Measurements from ENCODE around the gene TPPP2. TPM values are rescaled to one million over a fixed set of nuclear protein-coding genes. Genes with fewer than 3 reads are reported as not detected.

The TPPP2 gene
- total RNA-seq, 2 experiments from 2014 or later: not detected

GRCh38 chr14:21049271-21049673 lies 19.3 kb downstream of the TPPP2 start:
- H3K36me3 Mint-ChIP-seq (ENCODE audit: low read depth): no peaks in the 10 kb centered on the region
- TF ChIP-seq CTCF (IDR thresholded peaks at IDR 0.05): no peak
- peaks cover 8% of the 10 kb centered on the region for H3K4me1 Mint-ChIP-seq (ENCODE audit: low read depth)

GRCh38 chr14:21050597-21050996 lies 20.6 kb downstream of the TPPP2 start:
- Mint-ChIP-seq H3K4me1 (ENCODE audit: low read depth) (no peaks in the 10 kb centered on the region), H3K27ac (no peak overlapping the region), H3K27me3 (peaks cover 16% of the 10 kb centered on the region), H3K9me3 (no peaks in the 10 kb centered on the region), H3K36me3 (ENCODE audit: low read depth) (no peaks in the 10 kb centered on the region), H3K4me3 (no peak overlapping the region)
- Histone ChIP-seq H3K36me3 (ENCODE audit: insufficient read depth, low read length) (no peaks in the 10 kb centered on the region), H3K27ac (ENCODE audit: low read depth in 1 of 2, low read length in 2 of 2) (no peak overlapping the region), H3K27me3 (ENCODE audit: control insufficient read depth in 1 of 2, insufficient read depth in 2 of 2, low read length in 2 of 2) (no peaks in the 10 kb centered on the region), H3K4me3 (ENCODE audit: low read length) (no peak overlapping the region), H3K4me1 (ENCODE audit: insufficient read depth, low read length) (no peaks in the 10 kb centered on the region), H3K9me3 (ENCODE audit: control insufficient read depth in 1 of 2, insufficient read depth in 1 of 2, low read length in 2 of 2) (no peaks in the 10 kb centered on the region)
- POLR2A ChIA-PET: no interaction called here
- DNase-seq (no peak), ATAC-seq (ENCODE audit: poor library complexity) (no peak)
- intact Hi-C loops (cut with DNase I, micrococcal nuclease): no loop called here
- CTCF ChIA-PET: no interaction called here
- no peak for TF ChIP-seq CTCF (IDR thresholded peaks at IDR 0.05)

More at GRCh38 chr14:21049271-21049673, 19.3 kb downstream of the TPPP2 start:
- ChIA-PET POLR2A (no interaction called here), CTCF (interaction anchor here (1.9 kb wide), 1 partner anchor 35 kb away, joined by 8 read pairs; no protein-coding TSS in a partner anchor)
- no peak overlapping the region for H3K4me3 ChIP-seq (ENCODE audit: low read length)
- no peak overlapping the region for H3K4me3 Mint-ChIP-seq
- H3K9me3 ChIP-seq (ENCODE audit: control insufficient read depth in 1 of 2, insufficient read depth in 1 of 2, low read length in 2 of 2): no peaks in the 10 kb centered on the region
- H3K36me3 ChIP-seq (ENCODE audit: insufficient read depth, low read length): no peaks in the 10 kb centered on the region
- no peak overlapping the region for H3K27ac ChIP-seq (ENCODE audit: low read depth in 1 of 2, low read length in 2 of 2)
- peaks cover 7% of the 10 kb centered on the region for H3K4me1 ChIP-seq (ENCODE audit: insufficient read depth, low read length)
- H3K27me3 Mint-ChIP-seq: peaks cover 16% of the 10 kb centered on the region
- DNase-seq (no peak), ATAC-seq (ENCODE audit: poor library complexity) (no peak)
- H3K27me3 ChIP-seq (ENCODE audit: control insufficient read depth in 1 of 2, insufficient read depth in 2 of 2, low read length in 2 of 2): no peaks in the 10 kb centered on the region
- H3K9me3 Mint-ChIP-seq: no peaks in the 10 kb centered on the region
- H3K27ac Mint-ChIP-seq: no peak overlapping the region
- intact Hi-C loops (cut with DNase I, micrococcal nuclease): no loop called here

- DNase-seq (no peak), ATAC-seq (ENCODE audit: poor library complexity) (no peak)
- Histone ChIP-seq H3K36me3 (ENCODE audit: insufficient read depth, low read length) (no peaks in the 10 kb centered on the region), H3K27me3 (ENCODE audit: control insufficient read depth in 1 of 2, insufficient read depth in 2 of 2, low read length in 2 of 2) (no peaks in the 10 kb centered on the region), H3K27ac (ENCODE audit: low read depth in 1 of 2, low read length in 2 of 2) (no peak overlapping the region), H3K9me3 (ENCODE audit: control insufficient read depth in 1 of 2, insufficient read depth in 1 of 2, low read length in 2 of 2) (no peaks in the 10 kb centered on the region), H3K4me3 (ENCODE audit: low read length) (no peak overlapping the region), H3K4me1 (ENCODE audit: insufficient read depth, low read length) (no peaks in the 10 kb centered on the region)
- Mint-ChIP-seq H3K36me3 (ENCODE audit: low read depth) (no peaks in the 10 kb centered on the region), H3K27ac (no peak overlapping the region), H3K4me1 (ENCODE audit: low read depth) (no peaks in the 10 kb centered on the region), H3K4me3 (no peak overlapping the region), H3K27me3 (peaks cover 14% of the 10 kb centered on the region), H3K9me3 (no peaks in the 10 kb centered on the region)
- no peak for TF ChIP-seq CTCF (IDR thresholded peaks at IDR 0.05)
- intact Hi-C loops (cut with DNase I, micrococcal nuclease): no loop called here
- ChIA-PET CTCF (no interaction called here), POLR2A (no interaction called here)
Observed at GRCh38 chr14:21053184-21054122, 23.4 kb downstream of the TPPP2 start.

All from CD4-positive, alpha-beta T cell (primary cell).